ENCODE measurements around the gene PAM16. TPM values are rescaled to one million over a fixed set of nuclear protein-coding genes. Genes with fewer than 3 reads are reported as not detected.

The PAM16 gene
- total RNA-seq, 3 donors from 2014 or later: 31.9 to 35.8 (median 32.6) TPM

DNA sequence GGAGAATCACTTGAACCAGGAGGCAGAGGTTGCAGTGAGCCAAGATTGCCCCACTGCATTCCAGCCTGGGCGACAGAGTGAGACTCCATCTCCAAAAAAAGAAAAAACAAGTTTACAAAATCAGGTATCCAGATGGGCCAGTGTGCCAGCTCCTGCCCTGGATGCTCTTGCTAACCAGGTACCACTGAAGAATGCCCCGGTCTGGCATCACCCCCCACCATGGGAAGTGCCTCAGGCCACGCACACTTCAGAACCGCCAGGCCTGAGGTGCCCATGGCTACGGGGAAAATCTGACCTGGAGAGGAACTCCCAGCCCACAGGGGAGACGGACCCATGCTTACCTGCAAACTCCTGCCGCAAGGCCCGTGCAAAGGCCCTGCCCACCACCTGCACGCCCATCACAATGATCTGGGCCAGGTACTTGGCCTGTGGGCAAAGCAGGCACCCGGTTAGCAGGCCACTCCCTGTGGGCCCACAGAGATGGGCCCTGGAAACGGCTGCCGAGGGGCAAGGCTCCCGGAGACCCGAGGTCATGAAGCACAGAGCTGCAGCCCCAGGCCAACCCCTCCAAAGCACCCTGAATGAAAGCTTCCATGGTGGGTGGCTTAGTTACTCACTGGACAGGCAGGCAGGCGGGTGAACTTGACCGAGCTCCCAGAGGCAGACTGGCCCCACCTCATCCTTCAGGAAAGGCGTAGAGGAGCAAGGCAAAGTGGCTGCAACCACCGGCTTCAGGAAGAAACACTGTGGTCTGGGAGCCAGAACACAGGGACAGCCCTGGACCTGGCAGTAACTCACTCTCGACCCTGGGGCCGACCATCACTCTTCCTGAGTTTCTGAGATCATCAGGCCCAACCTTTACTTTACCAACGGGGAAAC lies 8.0 kb downstream of the PAM16 start:
- intact Hi-C loops (cut with DNase I, micrococcal nuclease): no loop called here
- no peak for DNase-seq
- no peaks in the 10 kb centered on the region for H3K9me3 ChIP-seq
- peaks cover 7% of the 10 kb centered on the region for H3K4me1 ChIP-seq (ENCODE audit: low read depth)
- no peak for ATAC-seq
- H3K36me3 ChIP-seq (ENCODE audit: low read depth): no peaks in the 10 kb centered on the region
- H3K4me3 ChIP-seq: no peak overlapping the region
- no peak for TF ChIP-seq CTCF (IDR thresholded peaks at IDR 0.05)

- no peak for TF ChIP-seq CTCF (IDR thresholded peaks at IDR 0.05)
- no peaks in the 10 kb centered on the region for H3K9me3 ChIP-seq
- no peak overlapping the region for H3K4me3 ChIP-seq
- intact Hi-C loops (cut with DNase I, micrococcal nuclease): no loop called here
- H3K4me1 ChIP-seq (ENCODE audit: low read depth): peaks cover 4% of the 10 kb centered on the region
- no peak for ATAC-seq
- no peaks in the 10 kb centered on the region for H3K36me3 ChIP-seq (ENCODE audit: low read depth)
- no peak for DNase-seq
Measured at GRCh38 chr16:4341250-4341649, 9.9 kb downstream of the PAM16 start.

DNA sequence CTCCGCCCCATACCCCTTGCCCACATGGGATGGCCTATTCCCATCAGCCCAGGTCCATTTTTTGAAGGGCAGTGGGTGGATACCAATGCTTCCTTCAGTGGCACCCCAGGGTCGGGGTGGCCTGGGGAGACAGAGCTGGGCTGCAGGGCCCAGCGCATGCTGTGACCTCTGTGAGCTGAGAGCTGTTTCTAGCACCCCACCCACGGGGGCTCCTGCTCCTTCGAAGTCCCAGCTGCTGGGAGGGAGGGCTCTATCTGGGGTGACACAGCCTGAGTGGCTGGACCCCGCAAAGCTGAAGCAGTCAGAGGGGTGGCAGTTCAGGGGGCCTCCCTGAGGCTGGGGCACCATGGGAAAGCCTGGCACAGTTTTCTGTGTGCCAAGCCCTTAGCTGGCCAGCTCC lies 10.7 kb downstream of the PAM16 start:
- intact Hi-C loops (cut with DNase I, micrococcal nuclease): no loop called here
- no peak overlapping the region for H3K4me3 ChIP-seq
- DNase-seq (no peak), ATAC-seq (no peak)
- peaks cover 3% of the 10 kb centered on the region for H3K4me1 ChIP-seq (ENCODE audit: low read depth)
- TF ChIP-seq CTCF (IDR thresholded peaks at IDR 0.05): no peak
- no peaks in the 10 kb centered on the region for H3K9me3 ChIP-seq
- H3K36me3 ChIP-seq (ENCODE audit: low read depth): no peaks in the 10 kb centered on the region

DNA sequence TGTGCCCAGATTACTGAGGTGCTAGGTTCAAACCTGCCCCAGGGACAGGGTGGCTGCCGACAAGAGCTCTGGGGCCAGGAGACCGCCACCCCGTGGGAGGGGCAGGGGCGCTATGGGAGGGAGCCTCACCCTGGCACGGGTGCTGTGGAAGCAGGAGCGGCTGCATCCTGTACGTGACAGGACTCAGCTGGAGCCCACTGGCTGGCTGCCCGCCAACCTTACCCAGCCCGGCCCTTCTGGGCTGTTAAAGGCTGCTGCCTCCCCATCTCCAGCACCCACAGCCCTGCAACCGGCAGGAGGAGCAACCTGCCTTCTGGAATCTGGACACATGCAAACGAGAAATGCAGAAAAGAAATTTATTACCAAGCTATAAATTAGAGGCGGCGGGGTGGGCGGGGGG lies 11.2 kb downstream of the PAM16 start:
- ATAC-seq: no peak
- Histone ChIP-seq H3K4me3 (no peak overlapping the region), H3K4me1 (ENCODE audit: low read depth) (peaks cover 3% of the 10 kb centered on the region), H3K9me3 (no peaks in the 10 kb centered on the region), H3K36me3 (ENCODE audit: low read depth) (no peaks in the 10 kb centered on the region)
- TF ChIP-seq CTCF (IDR thresholded peaks at IDR 0.05): no peak
- intact Hi-C loops (cut with DNase I, micrococcal nuclease): loop anchor here in 1 of 2 donors (10.0 kb wide), 1 partner anchor 55 kb away; no protein-coding TSS in a partner anchor
- no peak for DNase-seq

GRCh38 chr16:4339455-4339854 lies 11.7 kb downstream of the PAM16 start:
- Histone ChIP-seq H3K36me3 (ENCODE audit: low read depth) (no peaks in the 10 kb centered on the region), H3K9me3 (no peaks in the 10 kb centered on the region), H3K4me1 (ENCODE audit: low read depth) (peaks cover 3% of the 10 kb centered on the region), H3K4me3 (no peak overlapping the region)
- no peak for TF ChIP-seq CTCF (IDR thresholded peaks at IDR 0.05)
- ATAC-seq (no peak), DNase-seq (no peak)
- intact Hi-C loops (cut with DNase I, micrococcal nuclease): loop anchor here in 1 of 2 donors (10.0 kb wide), 1 partner anchor 55 kb away; no protein-coding TSS in a partner anchor

Measured in mucosa of descending colon (tissue), 3 donors.